ENCODE data around the gene DMAP1. TPM values are rescaled to one million over a fixed set of nuclear protein-coding genes. Genes with fewer than 3 reads are reported as not detected.

The DMAP1 gene
- total RNA-seq, 1 donor = 19.9 TPM

DNA sequence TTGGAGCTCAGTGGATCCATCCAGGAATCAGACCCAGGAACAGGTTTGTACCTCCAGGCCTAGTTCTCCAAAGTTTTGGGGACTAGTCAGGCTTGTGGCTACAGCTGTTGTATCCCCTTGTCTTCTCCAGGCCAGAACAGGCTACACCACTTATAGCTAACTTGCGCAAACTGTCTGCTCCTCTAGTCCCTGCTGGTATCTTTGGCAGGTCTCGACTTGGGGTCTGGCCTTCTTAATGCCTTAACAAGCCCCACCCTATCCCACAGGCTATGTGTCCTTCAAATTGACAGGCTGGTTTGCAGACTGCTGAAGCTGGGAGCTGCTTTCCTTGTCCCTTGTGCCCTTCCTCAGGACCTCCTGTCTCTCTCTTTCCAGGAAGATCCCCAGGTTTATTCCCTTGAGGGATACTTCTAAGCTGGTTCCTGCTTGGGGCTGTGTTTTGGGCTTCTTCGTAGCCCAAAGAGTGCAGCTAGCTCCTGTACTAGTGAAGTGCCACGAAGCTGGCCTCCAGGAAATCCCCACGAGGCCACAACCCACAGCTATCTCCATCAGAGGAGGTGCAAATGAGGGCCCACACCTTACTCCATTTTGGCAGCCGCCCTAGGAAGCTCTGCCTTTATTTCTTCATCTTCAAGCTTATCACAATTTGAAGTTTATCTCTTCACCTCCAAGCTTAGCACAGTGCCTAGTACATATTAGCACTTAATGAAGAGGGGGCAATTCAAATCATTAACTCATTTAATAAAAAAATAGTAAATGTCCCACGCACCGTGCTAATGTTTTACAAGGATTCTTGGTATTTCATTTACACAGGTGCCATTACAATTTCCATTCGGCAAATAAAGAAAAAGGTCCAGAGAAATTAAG, 683 bp upstream of the DMAP1 start:
- Histone ChIP-seq H3K4me3 (ENCODE audit: insufficient read depth, low read length) (peak overlapping the region; percentile 98), H3K4me2 (ENCODE audit: insufficient read depth, low read length) (peak overlapping the region; percentile 90), H3K79me2 (ENCODE audit: insufficient read depth, low read length) (peaks cover 14% of the 10 kb centered on the region), H3K36me3 (ENCODE audit: insufficient read depth, low read length) (peaks cover 27% of the 10 kb centered on the region), H3K9me3 (ENCODE audit: low read depth, low read length) (no peaks in the 10 kb centered on the region), H3K27me3 (ENCODE audit: insufficient read depth, low read length) (no peaks in the 10 kb centered on the region), H2AFZ (ENCODE audit: low read length) (peak overlapping the region; percentile 85), H3K4me1 (ENCODE audit: insufficient read depth, low read length) (peaks cover 18% of the 10 kb centered on the region), H3K27ac (ENCODE audit: low read depth, low read length) (peak overlapping the region; percentile 78), H4K20me1 (ENCODE audit: insufficient read depth, low read length) (peaks cover 5% of the 10 kb centered on the region)
- TF ChIP-seq, protein P1, sequence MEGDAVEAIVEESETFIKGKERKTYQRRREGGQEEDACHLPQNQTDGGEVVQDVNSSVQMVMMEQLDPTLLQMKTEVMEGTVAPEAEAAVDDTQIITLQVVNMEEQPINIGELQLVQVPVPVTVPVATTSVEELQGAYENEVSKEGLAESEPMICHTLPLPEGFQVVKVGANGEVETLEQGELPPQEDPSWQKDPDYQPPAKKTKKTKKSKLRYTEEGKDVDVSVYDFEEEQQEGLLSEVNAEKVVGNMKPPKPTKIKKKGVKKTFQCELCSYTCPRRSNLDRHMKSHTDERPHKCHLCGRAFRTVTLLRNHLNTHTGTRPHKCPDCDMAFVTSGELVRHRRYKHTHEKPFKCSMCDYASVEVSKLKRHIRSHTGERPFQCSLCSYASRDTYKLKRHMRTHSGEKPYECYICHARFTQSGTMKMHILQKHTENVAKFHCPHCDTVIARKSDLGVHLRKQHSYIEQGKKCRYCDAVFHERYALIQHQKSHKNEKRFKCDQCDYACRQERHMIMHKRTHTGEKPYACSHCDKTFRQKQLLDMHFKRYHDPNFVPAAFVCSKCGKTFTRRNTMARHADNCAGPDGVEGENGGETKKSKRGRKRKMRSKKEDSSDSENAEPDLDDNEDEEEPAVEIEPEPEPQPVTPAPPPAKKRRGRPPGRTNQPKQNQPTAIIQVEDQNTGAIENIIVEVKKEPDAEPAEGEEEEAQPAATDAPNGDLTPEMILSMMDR (IDR thresholded peaks at IDR 0.05; ENCODE audit: extremely low read depth, low read depth, low read length) = no peak
- DNase-seq (ENCODE audit: insufficient read length, low spot score, missing footprints) = no peak

DNA sequence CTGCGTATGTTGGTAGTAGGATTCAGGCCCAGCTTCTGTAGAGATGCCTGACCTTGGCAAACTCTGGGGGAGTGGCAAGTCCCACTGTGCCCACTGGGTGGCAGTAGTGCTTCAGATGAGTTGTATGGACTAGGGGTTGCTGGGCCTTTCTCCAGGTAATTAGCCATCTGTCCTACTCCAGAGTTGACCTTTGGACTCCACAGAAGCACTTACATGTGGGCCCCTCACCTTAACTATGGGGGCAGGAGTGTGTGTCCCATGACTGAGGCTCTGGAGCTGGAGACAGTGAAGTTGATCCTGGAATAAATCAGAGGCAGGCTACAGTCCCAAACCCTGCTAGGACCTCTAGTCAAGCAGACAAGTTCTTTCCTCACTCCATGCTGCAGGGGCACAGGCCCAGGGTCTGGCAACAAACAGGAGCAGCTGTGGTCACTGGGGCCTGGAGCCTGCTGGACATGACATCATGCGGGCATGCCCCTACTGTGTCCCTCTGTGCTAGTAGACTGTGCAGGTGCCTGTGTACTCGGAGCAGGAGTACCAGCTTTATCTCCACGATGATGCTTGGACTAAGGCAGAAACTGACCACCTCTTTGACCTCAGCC, 4.6 kb downstream of the DMAP1 start:
- Histone ChIP-seq H3K27ac (ENCODE audit: low read depth, low read length) (no peak overlapping the region), H3K4me2 (ENCODE audit: insufficient read depth, low read length) (no peak overlapping the region), H3K27me3 (ENCODE audit: insufficient read depth, low read length) (no peaks in the 10 kb centered on the region), H3K4me3 (ENCODE audit: insufficient read depth, low read length) (no peak overlapping the region), H4K20me1 (ENCODE audit: insufficient read depth, low read length) (peaks cover 20% of the 10 kb centered on the region), H3K79me2 (ENCODE audit: insufficient read depth, low read length) (peaks cover 14% of the 10 kb centered on the region), H3K9me3 (ENCODE audit: low read depth, low read length) (no peaks in the 10 kb centered on the region), H3K4me1 (ENCODE audit: insufficient read depth, low read length) (peaks cover 26% of the 10 kb centered on the region), H2AFZ (ENCODE audit: low read length) (no peak overlapping the region), H3K36me3 (ENCODE audit: insufficient read depth, low read length) (peaks cover 65% of the 10 kb centered on the region)
- TF ChIP-seq, protein P1 (IDR thresholded peaks at IDR 0.05; ENCODE audit: extremely low read depth, low read depth, low read length) = peak; percentile 97
- peak; percentile 95 for DNase-seq (ENCODE audit: insufficient read length, low spot score, missing footprints)

DNA sequence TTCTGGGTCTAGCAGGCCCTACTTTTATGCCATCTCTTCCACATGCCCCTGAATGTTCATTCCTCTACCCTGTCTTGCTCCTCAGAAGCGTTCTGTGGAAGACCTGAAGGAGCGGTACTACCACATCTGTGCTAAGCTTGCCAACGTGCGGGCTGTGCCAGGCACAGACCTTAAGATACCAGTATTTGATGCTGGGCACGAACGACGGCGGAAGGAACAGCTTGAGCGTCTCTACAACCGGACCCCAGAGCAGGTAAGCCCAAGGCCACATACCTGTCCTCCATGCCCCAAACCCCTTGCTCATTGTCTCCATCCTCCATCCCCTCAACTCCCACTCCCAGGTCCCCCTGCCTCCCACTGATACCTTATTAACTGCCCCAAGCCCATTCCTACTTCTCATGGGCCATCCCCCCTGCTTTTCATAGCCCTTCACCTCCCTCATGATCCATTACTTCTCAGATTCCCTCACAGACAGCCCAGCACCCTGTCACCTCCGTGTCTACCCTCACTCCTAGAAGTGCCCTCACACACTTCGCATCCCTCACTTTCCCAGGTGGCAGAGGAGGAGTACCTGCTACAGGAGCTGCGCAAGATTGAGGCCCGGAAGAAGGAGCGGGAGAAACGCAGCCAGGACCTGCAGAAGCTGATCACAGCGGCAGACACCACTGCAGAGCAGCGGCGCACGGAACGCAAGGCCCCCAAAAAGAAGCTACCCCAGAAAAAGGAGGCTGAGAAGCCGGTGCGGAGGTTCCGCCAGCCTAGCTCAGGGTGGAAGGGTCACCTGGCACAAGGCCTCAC, 5.4 kb downstream of the DMAP1 start:
- TF ChIP-seq, protein P1 (IDR thresholded peaks at IDR 0.05; ENCODE audit: extremely low read depth, low read depth, low read length) = no peak
- no peak overlapping the region for H2AFZ ChIP-seq (ENCODE audit: low read length)
- peaks cover 65% of the 10 kb centered on the region for H3K36me3 ChIP-seq (ENCODE audit: insufficient read depth, low read length)
- H3K27me3 ChIP-seq (ENCODE audit: insufficient read depth, low read length) = no peaks in the 10 kb centered on the region
- no peak overlapping the region for H3K4me2 ChIP-seq (ENCODE audit: insufficient read depth, low read length)
- no peaks in the 10 kb centered on the region for H3K9me3 ChIP-seq (ENCODE audit: low read depth, low read length)
- DNase-seq (ENCODE audit: insufficient read length, low spot score, missing footprints) = no peak
- H3K4me1 ChIP-seq (ENCODE audit: insufficient read depth, low read length) = peaks cover 23% of the 10 kb centered on the region
- H3K27ac ChIP-seq (ENCODE audit: low read depth, low read length) = no peak overlapping the region
- H3K79me2 ChIP-seq (ENCODE audit: insufficient read depth, low read length) = peaks cover 9% of the 10 kb centered on the region
- H4K20me1 ChIP-seq (ENCODE audit: insufficient read depth, low read length) = peaks cover 20% of the 10 kb centered on the region
- no peak overlapping the region for H3K4me3 ChIP-seq (ENCODE audit: insufficient read depth, low read length)
